Gastroesophageal sphincter (tissue), 3 donors: ENCODE data around the gene SUMO4.

ENCODE experiments used
- EP300 ChIP-seq: sonication (generic); formaldehyde crosslinking; IDR thresholded peaks from one replicate; pipeline ENCODE4 v1.6.1; 2017; ENCODE audit warnings: antibody characterized with exemption, mild to moderate bottlenecking
- POLR2A ChIP-seq, 2 donors: fragments of 450-650 bp; IDR thresholded peaks; one replicate each; pipeline ENCODE4 v1.6.1; 2017; ENCODE audit warnings: antibody characterized with exemption in 2 of 2, mild to moderate bottlenecking in 2 of 2, moderate library complexity in 1 of 2
- POLR2AphosphoS5 ChIP-seq: sonication (generic); formaldehyde crosslinking; IDR thresholded peaks from one replicate; pipeline ENCODE4 v1.6.1; 2017; ENCODE audit warnings: antibody characterized with exemption
- TF ChIP-seq, protein P1 (sequence below), 4 experiments: fragments of 200-600 bp in 2 of 4; fragments of 450-650 bp in 2 of 4; sonication (generic) in 1 of 4; IDR thresholded peaks; one replicate each; pipeline ENCODE4 v1.5.1; 2017 to 2019; ENCODE audit warnings: antibody characterized with exemption in 4 of 4, mild to moderate bottlenecking in 2 of 4, moderate library complexity in 2 of 4

- TF ChIP-seq, protein P1, sequence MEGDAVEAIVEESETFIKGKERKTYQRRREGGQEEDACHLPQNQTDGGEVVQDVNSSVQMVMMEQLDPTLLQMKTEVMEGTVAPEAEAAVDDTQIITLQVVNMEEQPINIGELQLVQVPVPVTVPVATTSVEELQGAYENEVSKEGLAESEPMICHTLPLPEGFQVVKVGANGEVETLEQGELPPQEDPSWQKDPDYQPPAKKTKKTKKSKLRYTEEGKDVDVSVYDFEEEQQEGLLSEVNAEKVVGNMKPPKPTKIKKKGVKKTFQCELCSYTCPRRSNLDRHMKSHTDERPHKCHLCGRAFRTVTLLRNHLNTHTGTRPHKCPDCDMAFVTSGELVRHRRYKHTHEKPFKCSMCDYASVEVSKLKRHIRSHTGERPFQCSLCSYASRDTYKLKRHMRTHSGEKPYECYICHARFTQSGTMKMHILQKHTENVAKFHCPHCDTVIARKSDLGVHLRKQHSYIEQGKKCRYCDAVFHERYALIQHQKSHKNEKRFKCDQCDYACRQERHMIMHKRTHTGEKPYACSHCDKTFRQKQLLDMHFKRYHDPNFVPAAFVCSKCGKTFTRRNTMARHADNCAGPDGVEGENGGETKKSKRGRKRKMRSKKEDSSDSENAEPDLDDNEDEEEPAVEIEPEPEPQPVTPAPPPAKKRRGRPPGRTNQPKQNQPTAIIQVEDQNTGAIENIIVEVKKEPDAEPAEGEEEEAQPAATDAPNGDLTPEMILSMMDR (IDR thresholded peaks at IDR 0.05) = no peak
- TF ChIP-seq POLR2A (IDR thresholded peaks at IDR 0.05) = no peak
- TF ChIP-seq EP300 = no peak
- no peak for TF ChIP-seq POLR2AphosphoS5
These were observed 41.7 kb downstream of the SUMO4 start for GRCh38 chr6:149441740-149442139.
